HepG2 (cell line): Measurements from ENCODE around the gene KAZN.

Experiments used
- ADNP ChIP-seq: sonication (generic); formaldehyde crosslinking; IDR thresholded peaks from 2 replicates; pipeline ENCODE4 v1.4.0; 2020; ENCODE audit warnings: missing genetic modification reagents
- NFE2L2 ChIP-seq: fragments of 150-350 bp; IDR thresholded peaks from 2 replicates; pipeline ENCODE4 v1.6.1; 2014; ENCODE audit warnings: low read length
- POLR2AphosphoS2 ChIP-seq: IDR thresholded peaks from 2 replicates; pipeline ENCODE4 v1.6.1; 2011; ENCODE audit warnings: low read depth, low read length, improper control_type of control experiment
- RELA ChIP-seq: sonication (generic); formaldehyde crosslinking; IDR thresholded peaks from 2 replicates; pipeline ENCODE4 v1.4.0; 2020; ENCODE audit warnings: missing genetic modification reagents
- ZKSCAN8 ChIP-seq: IDR thresholded peaks from 2 replicates; pipeline ENCODE4 v1.6.1; 2016; ENCODE audit warnings: borderline replicate concordance, missing genetic modification reagents, missing compliant biosample characterization
- ZNF10 ChIP-seq: sonication (generic); formaldehyde crosslinking; IDR thresholded peaks from 2 replicates; pipeline ENCODE4 v1.4.0; 2020; ENCODE audit warnings: mild to moderate bottlenecking, low read depth, missing genetic modification reagents, borderline replicate concordance
- ZNF564 ChIP-seq: sonication (generic); formaldehyde crosslinking; IDR thresholded peaks from 2 replicates; pipeline ENCODE4 v1.8.1; 2023; ENCODE audit warnings: mild to moderate bottlenecking, missing genetic modification reagents
- ZNF704 ChIP-seq: sonication (generic); formaldehyde crosslinking; IDR thresholded peaks from 2 replicates; pipeline ENCODE4 v1.8.1; 2023; ENCODE audit warnings: mild to moderate bottlenecking, inconsistent platforms, moderate library complexity, missing genetic modification reagents, borderline replicate concordance
- ZNF776 ChIP-seq: sonication (generic); formaldehyde crosslinking; IDR thresholded peaks from 2 replicates; pipeline ENCODE4 v1.4.0; 2020; ENCODE audit warnings: mild to moderate bottlenecking, missing genetic modification reagents

- TF ChIP-seq ZNF704 (CRISPR knock-in tag) (no peak), ZNF776 (CRISPR knock-in tag) (no peak), NFE2L2 (no peak), ZNF10 (CRISPR knock-in tag) (no peak), POLR2AphosphoS2 (no peak), ZNF564 (CRISPR knock-in tag) (no peak), ADNP (no peak), RELA (CRISPR knock-in tag) (no peak), ZKSCAN8 (no peak)
Measured at GRCh38 chr1:14887044-14887566, 288.6 kb downstream of the KAZN start.
